Measurements from ENCODE around the gene LRRC4C.
"Not testable (repeated sequence)": the region's sequence is repeated elsewhere in the genome, so short reads cannot be mapped to it uniquely, and the experiment has no call there.

LRRC4C gene

DNA sequence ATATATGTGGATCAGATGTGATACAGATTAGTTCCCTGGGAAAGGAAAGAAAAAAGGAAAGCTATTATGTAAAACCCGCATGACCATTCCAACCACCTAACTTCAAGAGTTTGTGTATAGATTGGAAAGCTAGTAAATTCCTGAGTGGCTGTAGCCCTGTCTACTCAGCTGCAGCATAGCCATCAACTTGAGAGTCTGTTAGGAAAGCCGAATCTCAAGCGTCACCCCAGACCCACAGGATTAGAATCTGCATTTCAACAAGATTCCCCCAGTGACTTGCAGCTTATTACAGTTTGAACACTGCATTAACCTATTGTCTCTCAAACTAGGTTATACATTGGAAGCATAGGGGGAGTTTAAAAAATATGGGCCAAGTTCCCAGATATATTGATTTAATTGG lies 921.7 kb downstream of the LRRC4C start:
- no peak for DNase-seq (ENCODE audit: extremely low read depth in 1 of 2, low read depth in 1 of 2)

- DNase-seq (ENCODE audit: extremely low read depth in 1 of 2, low read depth in 1 of 2) = not testable (repeated sequence)
Measured at GRCh38 chr11:40522080-40522479, 937.4 kb downstream of the LRRC4C start.

GRCh38 chr11:40517122-40517521 lies 942.3 kb downstream of the LRRC4C start:
- no peak for DNase-seq (ENCODE audit: extremely low read depth in 1 of 2, low read depth in 1 of 2)

DNA sequence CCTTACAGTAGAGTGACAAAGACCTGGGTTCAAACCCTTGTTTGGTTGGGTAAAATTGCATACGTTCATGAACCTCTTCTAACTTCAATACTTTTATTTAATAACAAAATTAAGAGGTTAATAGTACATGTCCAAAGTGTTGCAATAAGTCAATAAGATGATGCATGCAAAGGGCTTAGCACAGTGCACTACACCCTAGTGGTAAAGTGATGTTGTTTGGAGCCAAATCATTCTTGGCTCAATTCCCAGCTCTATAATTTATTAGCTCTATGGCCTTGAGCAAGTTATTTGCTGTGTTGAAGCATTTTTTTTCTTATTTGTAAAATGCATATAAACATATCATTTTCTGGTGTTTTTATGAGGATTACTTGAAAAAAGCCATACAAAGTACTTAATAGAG lies 945.3 kb downstream of the LRRC4C start:
- DNase-seq (ENCODE audit: extremely low read depth in 1 of 2, low read depth in 1 of 2) = no peak

DNA sequence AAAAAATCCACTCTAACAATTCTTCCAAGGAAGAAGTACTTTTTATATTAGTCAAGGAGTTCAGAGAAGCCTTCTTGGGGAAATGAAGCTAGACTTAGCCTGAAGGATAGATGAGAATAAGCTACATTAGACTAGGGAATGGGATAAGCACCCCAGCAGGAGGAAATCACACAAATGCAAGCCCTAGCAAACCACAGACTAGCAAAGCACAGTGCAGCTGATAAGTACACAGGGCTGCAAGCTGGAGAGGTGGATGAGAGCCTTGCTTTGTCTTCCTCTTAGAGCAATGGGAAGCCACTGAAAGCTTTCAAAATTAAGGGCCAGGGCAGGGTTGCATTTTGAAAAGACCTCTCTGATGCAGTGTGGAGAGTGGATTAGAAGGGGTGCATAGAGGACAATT lies 946.2 kb downstream of the LRRC4C start:
- DNase-seq (ENCODE audit: extremely low read depth in 1 of 2, low read depth in 1 of 2) = no peak

GRCh38 chr11:40508303-40508702 lies 951.1 kb downstream of the LRRC4C start:
- no peak for DNase-seq (ENCODE audit: extremely low read depth in 1 of 2, low read depth in 1 of 2)

GRCh38 chr11:40506226-40506625 lies 953.2 kb downstream of the LRRC4C start:
- DNase-seq (ENCODE audit: extremely low read depth in 1 of 2, low read depth in 1 of 2) = no peak

DNA sequence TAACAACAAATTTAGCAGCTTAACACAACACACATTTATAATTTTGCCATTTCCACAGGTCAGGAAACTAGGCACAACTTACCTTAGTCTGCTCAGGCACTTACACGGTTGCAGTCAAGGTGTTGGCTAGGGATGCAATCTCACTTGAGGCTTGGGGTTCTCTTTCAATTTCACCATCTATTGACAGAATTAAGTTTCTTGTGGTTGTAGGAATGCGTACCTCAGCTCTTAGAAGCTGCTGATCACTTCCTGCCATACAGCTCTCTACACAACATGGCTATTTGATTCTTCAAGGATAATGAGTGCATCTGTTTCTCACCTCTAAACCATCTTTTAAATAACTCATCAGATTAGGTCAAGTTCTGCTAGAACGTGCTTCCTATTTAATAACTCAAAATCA lies 968.1 kb downstream of the LRRC4C start:
- DNase-seq (ENCODE audit: extremely low read depth in 1 of 2, low read depth in 1 of 2) = no peak

- no peak for DNase-seq (ENCODE audit: extremely low read depth in 1 of 2, low read depth in 1 of 2)
Measured at GRCh38 chr11:40467771-40468170, 991.7 kb downstream of the LRRC4C start.

DNA sequence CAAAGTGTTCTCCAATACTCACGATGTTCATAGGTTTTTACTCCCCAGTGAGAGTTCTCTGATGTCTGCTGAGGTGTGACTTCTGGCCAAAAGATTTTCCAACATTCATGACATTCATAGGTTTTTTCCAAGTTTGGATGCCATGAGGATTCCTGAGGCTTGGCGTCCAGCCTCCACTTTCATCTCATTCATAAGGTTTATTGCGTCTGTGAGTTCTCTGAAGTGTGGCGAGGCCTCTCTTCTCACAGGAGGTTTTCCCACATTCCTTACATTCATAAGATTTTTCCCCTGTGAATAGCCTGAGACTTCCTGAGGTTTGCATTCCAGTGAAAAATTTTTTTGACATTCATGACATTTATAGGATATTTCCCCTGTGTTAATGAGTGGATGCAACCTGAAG lies 1014.1 kb downstream of the LRRC4C start:
- DNase-seq (ENCODE audit: extremely low read depth in 1 of 2, low read depth in 1 of 2) = no peak

- no peak for DNase-seq (ENCODE audit: extremely low read depth in 1 of 2, low read depth in 1 of 2)
Measured at GRCh38 chr11:40444151-40444550, 1015.3 kb downstream of the LRRC4C start.

GRCh38 chr11:40435344-40435743 lies 1024.1 kb downstream of the LRRC4C start:
- no peak for DNase-seq (ENCODE audit: extremely low read depth in 1 of 2, low read depth in 1 of 2)

- no peak for DNase-seq (ENCODE audit: extremely low read depth in 1 of 2, low read depth in 1 of 2)
Measured at GRCh38 chr11:40434926-40435325, 1024.5 kb downstream of the LRRC4C start.

DNA sequence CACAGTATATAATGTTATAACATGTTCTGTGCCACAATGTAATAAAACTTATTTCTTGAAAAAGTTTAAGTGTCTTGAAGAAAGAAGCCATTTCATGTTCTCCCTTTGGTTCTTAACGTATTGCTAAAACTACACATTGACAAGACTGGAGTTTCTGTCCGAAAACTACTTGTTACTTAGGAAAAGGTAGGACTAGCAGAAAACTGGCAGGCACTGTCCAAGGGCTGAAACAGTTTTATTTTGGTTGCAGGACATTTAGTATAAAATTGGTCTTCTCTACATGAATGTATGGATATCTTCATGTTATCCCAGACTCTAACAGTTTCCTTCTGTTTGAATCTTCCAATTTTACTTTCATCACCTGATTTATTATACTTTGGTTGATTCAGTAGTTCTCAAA lies 1027.1 kb downstream of the LRRC4C start:
- no peak for DNase-seq (ENCODE audit: extremely low read depth in 1 of 2, low read depth in 1 of 2)

DNA sequence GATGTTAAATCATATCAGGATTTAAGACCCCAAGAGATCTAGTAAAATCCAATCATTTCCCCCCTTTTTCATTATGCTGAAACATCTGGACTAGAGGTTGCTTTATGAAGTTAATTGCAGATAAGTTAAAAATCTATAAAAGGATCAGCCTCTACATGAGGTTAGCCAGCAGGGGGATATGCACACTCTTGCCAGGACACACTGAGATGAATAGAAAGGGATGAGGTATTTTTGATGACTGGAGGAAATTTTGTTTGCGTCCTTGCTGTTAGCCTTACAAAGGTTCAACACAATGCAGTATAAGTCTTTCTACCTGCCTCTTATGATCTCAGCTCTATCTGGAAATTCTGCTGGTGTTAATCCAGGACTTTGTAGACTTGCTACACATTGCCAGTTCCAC lies 1034.3 kb downstream of the LRRC4C start:
- DNase-seq (ENCODE audit: extremely low read depth in 1 of 2, low read depth in 1 of 2) = no peak

DNA sequence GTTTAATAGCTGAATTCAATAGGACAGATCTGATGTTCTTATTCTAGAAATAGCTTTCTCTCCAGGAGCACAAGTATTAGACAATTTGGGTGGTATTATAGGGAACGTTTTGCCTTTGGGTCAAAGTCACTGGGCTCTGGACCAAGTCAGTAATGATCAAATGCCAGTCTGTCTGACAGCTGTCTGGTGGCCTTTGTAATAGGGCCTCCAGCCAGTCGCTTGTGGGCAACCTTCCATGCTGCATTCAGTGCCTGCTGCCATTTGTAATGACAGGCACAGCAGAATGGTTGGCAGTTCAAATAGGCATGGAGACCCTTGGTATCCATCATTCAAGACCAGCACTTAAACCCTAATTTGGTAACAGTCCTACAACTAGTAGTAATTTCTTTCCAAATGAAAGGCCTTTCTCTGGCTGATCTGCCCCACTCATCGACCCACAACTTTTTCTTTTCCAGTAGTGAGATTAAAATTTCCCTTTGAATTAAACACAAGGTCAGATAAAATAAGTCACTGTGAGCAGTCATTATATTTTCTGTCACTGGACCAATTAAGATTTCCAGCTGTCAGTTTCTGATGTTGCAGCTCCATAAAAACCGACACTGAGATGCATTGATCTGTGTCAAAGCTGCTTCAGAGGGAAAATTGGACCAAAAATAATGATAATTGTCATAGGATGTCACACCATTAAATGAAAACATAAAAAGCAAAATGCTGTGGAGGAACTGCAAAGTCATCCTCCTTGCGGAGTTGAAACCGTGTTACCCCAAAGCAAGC lies 1038.1 kb downstream of the LRRC4C start:
- no peak for DNase-seq (ENCODE audit: extremely low read depth in 1 of 2, low read depth in 1 of 2)

- DNase-seq (ENCODE audit: extremely low read depth in 1 of 2, low read depth in 1 of 2) = no peak
Measured at GRCh38 chr11:40417627-40418026, 1041.8 kb downstream of the LRRC4C start.

- no peak for DNase-seq (ENCODE audit: extremely low read depth in 1 of 2, low read depth in 1 of 2)
Measured at GRCh38 chr11:40407355-40407754, 1052.1 kb downstream of the LRRC4C start.

DNA sequence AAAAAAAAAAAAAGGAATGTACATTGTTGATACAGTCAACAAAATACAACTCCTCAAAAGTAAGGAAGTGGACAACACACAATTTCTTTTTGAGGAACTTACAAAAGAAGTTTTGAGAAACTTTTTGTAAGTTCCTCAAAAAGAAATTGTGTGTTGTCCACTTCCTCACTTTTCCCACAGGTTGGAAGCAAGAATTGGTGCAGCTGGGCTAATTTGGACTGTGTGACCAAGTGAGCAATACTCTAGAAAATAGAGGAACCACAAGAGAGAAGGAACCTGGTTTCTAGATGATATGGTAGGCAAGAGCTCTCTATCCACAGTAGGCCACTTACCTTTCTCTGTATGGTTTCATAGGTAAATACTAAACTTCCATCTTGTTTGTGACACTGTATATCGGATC lies 1053.8 kb downstream of the LRRC4C start:
- no peak for DNase-seq (ENCODE audit: extremely low read depth in 1 of 2, low read depth in 1 of 2)

DNA sequence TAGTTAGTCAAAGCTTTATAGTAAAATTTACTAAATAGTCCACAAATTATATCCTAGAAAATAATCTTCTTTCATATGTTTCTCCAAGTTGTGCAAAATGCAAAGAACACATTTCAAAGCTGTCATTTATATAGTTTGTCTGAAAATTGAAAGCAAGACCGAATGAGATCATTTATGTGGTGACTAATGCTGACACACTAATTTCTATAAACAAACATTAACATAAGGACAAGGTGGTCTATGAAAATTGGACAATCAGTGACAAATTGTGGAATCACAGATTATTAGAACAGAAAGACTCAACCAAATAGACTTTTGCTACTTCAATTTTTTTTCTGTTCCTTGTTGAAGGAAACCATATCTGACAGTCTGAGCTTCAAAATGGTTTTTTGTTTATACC lies 1056.1 kb downstream of the LRRC4C start:
- DNase-seq (ENCODE audit: extremely low read depth in 1 of 2, low read depth in 1 of 2) = no peak

DNA sequence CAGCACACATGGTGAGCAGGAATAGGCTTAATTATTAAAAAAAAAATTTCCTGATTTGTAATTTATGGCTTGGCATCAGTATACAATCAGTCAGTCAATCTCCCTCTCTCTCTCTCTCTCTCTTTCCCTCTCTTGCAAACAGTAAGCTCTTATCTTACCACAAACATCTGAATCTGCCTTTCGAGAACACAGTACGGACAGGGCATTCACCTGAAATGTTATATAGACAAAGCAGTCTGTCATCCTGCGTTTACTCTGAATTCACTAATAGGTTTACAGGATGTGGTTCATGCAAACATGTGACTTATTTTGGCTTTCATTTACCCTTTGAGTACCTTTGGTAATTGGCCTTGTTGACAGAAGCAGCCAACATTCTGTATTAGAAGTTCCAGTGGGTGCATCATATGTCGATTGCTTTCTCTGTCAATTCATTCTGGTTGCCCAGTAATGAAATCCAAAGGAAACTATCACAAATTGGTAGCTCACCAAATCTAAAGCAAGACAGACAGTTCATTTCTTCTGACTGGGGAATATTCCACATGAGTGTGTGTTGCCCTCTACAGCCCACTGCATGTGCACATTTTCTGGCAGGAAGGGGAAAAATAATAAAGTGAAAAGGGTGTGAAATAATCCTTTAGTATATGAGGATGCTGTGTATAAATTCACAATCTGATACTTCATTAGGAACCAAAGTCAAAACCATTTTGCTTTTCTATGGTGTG lies 1058.2 kb downstream of the LRRC4C start:
- no peak for DNase-seq (ENCODE audit: extremely low read depth in 1 of 2, low read depth in 1 of 2)

DNA sequence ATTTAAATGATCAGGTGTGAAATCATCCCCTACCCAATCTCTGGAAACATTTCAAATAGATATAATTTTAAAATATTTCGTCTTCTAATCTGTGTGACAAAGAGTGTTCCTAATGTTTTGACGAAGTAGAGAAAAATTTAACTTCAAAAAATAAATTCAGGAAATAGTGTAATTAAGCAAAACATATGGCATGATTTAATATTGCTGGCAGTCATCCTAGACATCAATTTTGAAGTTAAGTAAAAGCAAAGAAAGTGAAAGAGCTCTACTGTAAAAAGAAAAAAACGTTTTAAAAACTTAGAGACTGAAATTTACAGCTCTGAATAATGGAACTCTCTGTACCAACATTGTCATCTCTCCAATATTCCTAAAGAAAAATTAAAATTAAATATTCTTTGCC lies 1062.3 kb downstream of the LRRC4C start:
- no peak for DNase-seq (ENCODE audit: extremely low read depth in 1 of 2, low read depth in 1 of 2)

Measured in stimulated activated CD8-positive, alpha-beta memory T cell treated with anti-CD3 and anti-CD28 coated beads, Interleukin-7, amount 100 ng/mL, for 48 hours (primary cell).